ENCODE results near the gene MAGI1.
"Not testable (repeated sequence)": the region's sequence is repeated elsewhere in the genome, so short reads cannot be mapped to it uniquely, and the experiment has no call there.

MAGI1 gene

DNA sequence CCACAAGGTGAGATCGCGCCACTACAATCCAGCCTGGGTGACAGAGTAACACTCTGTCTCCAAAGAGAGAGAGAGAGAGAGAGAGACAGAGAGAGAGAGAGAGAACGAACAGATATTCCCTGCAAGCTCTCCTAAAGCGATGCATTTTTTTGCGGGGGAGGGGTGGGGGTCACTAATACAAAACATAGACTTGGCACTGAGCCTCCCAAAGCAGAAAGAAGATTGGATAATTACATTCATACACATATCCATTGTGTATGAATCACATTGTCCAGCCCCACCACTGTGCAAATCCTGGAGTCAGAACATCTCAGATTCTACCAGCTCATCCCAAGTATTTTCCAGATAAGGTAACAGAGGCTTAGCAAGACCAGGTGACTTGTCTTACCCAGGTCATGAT is 459.9 kb downstream of the MAGI1 start:
- DNase-seq = no peak

DNA sequence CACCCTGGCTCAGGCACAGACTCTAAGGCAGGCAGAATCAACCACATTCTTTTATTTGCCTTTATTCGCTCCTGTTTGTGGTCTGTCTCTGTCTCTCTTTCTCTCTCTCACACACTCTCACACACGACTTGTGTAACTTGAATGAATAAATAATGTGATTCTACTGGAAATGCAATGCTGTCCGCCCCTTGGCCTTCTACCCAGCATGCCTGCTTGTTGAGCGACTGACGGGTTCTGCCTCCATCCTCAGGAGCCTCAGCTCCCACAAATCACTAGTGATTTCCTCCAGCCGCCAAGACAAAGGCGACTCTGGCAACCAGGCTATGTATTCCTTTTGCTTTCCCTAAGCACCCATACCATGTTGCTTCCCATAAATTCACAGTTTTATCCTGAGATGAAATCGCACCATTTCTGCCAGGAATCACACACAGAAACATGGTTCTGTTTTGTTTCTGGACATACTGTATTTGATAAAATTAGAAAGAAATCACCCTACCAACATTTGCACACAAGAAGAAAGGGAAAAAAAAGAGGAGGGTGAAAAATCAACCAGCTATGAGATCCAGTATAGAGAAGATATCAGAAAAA is 460.8 kb downstream of the MAGI1 start:
- no peak for DNase-seq

GRCh38 chr3:65576966-65577365 is 461.8 kb downstream of the MAGI1 start:
- DNase-seq = no peak

DNA sequence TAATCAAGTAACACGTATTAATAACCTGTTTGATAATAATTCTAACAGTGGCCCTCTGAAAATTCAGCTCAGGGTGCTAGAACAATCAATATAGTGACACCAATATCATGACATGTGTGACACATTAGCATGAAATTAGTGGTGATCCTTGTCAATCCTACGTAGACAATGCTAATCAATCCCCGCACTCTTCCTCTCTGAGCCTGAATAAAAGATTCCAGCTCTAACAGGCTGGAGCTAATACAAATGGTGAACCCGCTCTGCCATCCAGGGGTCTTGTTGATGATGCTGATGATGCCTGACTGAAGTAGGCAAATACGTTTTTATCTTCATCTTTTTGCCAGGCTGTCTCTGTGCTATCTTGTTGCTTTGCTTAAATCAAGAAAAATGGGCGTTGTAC is 462.5 kb downstream of the MAGI1 start:
- no peak for DNase-seq

GRCh38 chr3:65575376-65575840 is 463.3 kb downstream of the MAGI1 start:
- DNase-seq = no peak

DNA sequence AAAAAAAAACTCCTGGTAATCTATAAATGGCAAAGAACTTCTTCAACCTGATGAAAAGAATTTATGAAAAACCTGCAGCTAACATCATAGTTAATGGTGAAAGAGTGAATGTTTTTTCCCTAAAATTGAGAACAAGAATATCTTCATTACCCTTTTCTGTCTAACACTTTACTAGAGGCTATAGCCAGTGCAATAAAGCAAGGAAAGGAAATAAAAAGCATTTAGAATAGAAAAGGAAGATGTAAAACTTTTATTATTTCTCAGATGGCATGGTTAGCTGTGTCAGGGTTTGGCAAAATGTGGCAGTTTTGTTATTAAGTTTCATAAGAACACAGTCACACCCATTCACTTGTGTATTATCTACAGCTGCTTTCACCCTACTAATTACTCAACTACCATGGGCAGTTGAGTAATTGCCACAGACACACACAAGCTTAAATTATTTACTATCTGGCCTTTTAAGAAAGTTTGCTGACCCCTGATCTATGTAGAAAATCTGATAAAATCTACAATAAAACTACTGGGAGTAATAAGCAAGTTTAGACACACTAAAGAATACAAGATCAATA is 465.1 kb downstream of the MAGI1 start:
- DNase-seq = no peak

DNA sequence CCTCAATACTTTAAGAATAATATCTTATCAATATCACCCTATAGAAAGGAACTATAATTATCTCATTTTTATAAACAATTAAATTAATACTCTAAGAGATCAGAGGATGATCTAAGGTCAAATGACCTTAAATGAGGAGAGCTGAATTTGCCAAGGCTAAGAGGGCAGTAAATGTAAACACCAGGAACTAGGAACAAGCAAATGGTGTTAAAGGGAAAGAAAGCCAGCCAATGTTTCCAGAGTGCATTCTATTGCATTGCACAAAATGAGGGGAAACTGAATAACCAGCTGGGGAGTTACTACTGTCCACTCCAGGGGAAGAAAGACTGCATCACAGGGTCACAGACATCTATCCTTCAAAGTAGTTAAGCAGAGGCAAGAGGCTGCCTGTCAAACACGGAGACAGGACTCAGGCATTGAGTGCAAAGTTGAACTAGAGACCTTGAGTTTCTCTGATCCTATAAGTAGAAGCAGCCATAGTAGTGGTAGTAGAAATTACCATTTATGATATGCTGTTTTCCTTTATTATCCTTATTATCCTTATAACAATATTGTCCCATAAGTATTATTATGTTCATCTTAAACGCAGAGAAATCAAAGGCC is 466.4 kb downstream of the MAGI1 start:
- no peak for DNase-seq

DNA sequence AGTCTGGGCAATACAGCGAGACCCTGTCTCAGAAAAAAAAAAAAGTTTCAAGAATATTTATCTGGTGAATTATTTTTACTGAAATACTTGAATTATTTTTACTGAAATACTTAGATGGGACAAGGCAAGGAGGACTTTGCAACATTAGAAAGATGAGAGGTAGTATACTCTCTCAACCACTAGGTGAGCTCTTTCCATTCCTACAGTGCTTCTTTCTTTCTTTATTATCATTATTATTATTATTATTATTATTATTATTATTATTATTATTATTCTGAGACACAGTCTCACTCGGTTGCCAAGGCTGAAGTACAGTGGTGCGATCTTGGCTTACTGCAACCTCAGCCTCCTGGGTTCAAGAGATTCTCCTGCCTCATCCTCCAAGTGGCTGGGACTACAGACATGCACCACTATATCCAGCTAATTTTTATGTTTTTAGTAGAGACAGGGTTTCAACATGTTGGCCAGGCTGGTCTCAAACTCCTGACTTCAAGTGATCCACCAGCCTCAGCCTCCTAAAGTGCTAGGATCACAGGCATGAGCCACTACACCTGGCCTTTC is 468.8 kb downstream of the MAGI1 start:
- DNase-seq = no peak

- no peak for DNase-seq
These were observed 469.6 kb downstream of the MAGI1 start for GRCh38 chr3:65569129-65569528.

DNA sequence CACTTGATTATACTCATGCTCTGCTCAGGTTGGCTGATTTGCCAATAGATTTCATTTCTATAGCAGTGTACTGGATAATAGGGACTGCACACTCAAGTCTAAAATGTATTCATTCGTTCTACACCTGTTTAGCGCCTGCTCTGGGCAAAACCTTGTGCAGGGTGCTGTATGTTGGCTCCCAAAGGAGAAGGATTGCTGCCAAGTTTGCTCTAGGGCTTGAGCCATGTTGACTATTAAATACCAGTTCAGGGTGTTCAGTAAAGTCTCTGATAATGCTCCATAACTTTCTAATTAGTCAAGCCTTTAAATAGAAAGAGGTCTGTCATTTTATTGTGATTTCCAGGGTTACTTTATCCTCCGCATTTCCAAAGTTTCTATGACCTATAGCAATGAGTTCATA is 470.2 kb downstream of the MAGI1 start:
- DNase-seq = no peak

- not testable (repeated sequence) for DNase-seq
These were observed 473.0 kb downstream of the MAGI1 start for GRCh38 chr3:65565744-65566143.

DNA sequence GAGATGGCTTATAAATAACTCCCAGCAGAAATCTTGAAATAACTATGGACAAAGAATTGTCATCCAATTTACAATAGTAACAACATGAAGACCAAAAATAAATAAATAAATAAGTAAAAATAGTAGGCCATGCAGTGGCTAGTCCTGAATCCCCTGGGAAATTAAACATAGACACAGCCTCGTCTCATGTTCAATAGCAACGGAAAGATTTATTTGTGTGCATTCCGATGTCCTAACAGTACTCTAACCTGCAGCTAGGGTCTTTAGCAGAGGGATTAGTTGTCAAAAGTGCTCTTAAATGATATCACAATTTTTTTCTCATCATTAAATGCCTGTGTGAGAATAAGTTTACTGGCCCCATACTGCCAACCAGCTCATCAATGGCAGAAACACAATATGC is 474.2 kb downstream of the MAGI1 start:
- DNase-seq = no peak

DNA sequence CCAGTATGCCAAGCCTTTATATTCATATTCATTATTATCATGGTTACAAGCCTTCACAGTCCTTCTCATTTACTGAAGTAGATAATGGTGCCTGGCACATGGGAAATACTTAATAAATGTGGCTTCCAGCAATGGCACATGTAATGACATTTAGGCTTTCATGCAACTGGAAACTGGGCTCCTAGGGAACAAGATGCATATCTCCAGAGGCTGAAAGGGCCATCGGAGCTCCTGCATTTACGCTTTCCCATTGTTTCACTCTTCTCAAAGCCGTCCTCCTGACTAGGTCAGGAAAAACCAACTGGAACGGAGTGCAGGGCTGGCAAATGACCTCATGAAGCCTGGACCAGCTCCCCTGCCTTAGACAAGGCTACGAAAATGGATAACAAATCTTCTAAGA is 474.9 kb downstream of the MAGI1 start:
- no peak for DNase-seq

- no peak for DNase-seq
These were observed 476.3 kb downstream of the MAGI1 start for GRCh38 chr3:65562447-65562846.

- DNase-seq = no peak
These were observed 477.1 kb downstream of the MAGI1 start for GRCh38 chr3:65561617-65562016.

- no peak for DNase-seq
These were observed 477.8 kb downstream of the MAGI1 start for GRCh38 chr3:65560901-65561300.

DNA sequence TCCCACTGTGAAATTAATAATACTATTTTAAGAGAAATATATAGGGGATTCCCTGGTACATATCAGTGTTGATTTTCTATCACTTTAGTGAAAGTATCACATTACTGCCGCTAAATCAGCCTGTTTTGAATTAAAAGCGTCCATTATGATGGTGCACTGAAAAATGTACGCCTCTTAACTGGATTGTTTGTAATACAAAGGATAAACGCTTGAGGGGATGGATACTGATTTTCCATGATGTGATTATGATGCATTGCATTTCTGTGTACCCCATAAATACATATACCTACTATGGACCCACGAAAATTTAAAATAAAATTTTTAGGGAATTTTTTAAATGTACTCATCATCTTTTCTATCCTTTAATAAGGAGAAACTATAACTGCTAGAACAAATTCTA is 478.6 kb downstream of the MAGI1 start:
- DNase-seq = no peak

DNA sequence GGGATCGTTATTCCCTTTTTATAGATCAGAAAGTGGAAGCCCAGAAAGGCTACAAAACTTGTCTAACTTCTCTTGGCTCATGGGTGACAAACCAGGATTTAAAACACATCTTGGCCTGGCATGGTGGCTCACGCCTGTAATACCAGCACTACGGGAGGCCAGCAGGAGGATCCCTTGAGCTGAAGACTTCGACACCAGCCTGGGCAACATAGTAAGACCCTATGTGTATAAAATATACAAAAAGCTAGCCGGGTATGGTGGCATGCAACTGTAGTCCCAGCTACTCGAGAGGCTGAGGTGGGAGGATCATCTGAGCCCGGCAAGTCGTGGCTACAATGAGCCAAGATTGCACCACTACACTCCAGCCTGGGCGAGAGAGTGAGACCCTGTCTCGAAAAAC is 479.1 kb downstream of the MAGI1 start:
- no peak for DNase-seq

GRCh38 chr3:65558826-65559225 is 479.9 kb downstream of the MAGI1 start:
- no peak for DNase-seq

DNA sequence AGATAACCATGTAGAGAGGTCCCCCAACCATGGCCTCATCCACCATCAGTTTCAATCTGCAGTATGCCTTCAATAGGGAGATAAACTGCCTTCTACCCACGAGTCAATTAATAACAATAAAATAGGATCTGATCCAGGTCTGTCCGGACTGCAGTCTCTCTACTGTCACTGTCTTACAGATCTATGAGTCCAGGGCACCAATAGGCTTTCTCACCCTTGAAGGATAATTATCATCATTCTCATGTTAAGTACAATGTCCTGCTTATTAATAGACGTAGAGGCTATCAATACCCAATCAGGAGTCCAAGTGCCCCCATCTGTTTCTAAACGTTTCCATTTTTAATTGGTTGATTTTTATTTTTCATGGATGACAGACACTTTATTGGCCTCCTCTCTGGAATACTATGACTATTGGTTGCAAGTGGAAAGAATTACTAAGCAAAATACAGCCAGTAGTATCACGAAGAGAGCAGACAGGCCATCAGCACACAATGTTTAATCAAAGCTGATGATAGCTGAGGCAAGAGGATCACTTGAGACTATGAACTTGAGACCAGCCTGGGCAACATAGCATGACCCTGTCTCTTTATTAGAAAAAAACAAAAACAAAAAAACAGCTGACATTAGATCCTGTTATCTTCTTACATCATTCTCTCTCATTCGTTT is 480.7 kb downstream of the MAGI1 start:
- DNase-seq = no peak

- DNase-seq = no peak
These were observed 481.7 kb downstream of the MAGI1 start for GRCh38 chr3:65556934-65557577.

- no peak for DNase-seq
These were observed 486.3 kb downstream of the MAGI1 start for GRCh38 chr3:65552434-65552833.

DNA sequence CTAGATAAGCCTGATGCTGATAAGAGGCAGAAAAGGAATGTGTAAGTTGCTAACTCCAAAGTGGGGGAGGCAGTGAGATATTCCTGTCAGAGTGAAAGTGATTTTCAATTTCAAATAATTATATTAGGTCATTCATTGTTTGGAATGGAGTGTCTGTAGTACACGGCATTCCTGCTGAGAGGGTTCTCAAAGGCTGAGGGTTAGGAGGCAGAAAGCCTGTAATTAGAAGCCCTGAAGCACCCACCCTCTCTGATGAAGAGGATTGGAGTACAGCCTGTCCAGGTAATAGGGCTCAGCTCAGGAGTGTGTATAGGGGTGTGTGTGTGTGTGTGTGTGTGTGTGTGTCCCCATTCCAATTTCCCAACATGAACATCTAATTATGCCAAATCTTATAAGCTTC is 486.8 kb downstream of the MAGI1 start:
- DNase-seq = no peak

All from NCI-H1930 (cell line).